ENCODE results near the gene PPM1F.

PPM1F gene

GRCh38 chr22:21938906-21939305, 13.7 kb downstream of the PPM1F start:
- DNase-seq = no peak

- DNase-seq = peak; percentile 62
Observed at GRCh38 chr22:21938071-21938822, 14.4 kb downstream of the PPM1F start.

DNA sequence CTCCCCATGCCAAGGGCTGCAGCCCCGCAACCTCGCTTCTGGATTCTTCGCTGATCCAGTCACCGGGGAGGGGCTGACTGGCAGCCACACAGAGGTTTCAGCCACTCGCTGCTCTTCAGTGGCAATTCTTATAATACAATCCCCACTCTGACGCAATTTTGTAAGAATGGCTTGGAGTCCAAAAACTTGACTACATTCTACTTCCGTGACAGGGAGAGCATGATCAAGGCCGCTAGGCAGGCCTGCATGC, 14.9 kb downstream of the PPM1F start:
- no peak for DNase-seq

DNA sequence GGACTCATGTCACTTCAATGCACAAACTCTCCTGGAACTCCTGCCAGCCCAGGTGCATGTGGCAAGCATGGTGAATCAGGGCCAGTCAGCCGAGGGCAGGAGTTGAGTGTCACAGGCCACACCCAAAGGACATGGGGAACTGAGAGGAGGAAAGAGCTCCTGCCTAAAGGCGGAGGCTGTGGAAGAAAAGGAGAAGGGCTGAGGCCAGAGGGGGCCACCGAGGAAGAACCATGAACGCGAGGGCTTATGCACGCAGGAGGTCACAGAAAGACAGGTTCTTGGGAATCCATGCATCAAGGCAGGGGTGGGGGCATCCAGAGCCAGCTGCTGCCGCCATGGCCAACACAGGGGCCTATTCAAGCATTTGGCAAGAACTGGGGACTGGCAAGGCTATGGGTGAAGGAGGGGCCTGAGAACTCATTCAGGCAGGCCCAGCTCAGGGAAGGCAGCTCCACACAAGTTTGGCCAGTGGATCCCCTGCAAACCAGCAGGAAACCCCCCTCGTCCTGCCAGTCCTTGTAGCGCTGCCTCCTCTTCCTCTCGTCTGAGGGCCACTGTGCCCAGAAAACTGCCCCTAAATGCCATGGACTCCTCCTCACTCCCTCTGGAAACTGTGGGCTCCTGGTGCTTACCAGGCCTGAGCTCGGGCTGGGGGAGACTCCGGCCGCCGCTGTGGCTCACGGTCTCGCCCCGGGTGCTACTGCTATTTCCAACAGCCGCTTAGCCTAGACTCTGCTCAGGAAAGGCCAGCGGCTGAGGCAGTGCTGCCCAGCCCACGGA, 15.4 kb downstream of the PPM1F start:
- no peak for DNase-seq

- DNase-seq = peak; percentile 63
Observed at GRCh38 chr22:21936151-21936775, 16.4 kb downstream of the PPM1F start.

DNA sequence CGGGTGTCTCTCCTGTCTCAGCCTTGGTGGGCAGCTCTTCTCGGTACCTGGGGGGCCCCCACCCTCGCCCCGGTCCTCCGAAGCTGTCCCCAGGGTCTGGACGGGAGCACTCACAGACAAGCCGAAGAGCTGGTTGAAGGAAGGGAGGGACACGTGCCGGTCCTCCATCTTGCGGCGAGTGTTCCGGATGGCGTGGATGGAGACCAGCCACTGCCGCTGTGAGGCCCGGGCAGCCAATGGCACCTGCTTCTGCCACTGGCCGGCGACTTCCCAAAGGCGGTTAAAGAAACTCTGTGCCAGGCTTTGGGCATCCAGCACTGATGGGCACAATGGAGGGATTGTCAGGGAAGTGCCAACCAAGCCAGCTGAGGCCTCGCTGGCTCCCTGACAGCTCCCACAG, 18.7 kb downstream of the PPM1F start:
- no peak for DNase-seq

- DNase-seq = no peak
Observed at GRCh38 chr22:21933413-21933812, 19.2 kb downstream of the PPM1F start.

- no peak for DNase-seq
Observed at GRCh38 chr22:21932347-21932746, 20.3 kb downstream of the PPM1F start.

DNA sequence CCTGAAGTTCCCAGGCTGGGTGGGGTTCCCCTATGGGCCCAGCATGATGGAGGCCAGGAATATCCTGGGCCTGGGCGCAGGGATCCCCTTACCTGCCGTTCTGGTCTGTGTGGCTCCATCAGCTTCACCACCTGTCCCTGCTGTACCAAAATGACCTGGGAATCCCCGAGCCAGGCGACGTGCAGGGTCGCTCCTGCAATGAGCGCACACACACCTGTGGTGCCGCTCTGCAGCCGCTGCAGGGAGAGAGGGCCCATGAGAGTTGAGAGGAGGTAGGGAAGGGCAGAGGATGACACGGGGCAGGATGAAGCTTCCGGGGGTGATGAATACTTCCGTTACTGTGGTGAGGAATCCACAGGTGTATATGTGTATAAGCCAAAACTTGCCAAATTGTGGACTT, 21.6 kb downstream of the PPM1F start:
- DNase-seq = no peak

- no peak for DNase-seq
Observed at GRCh38 chr22:21929253-21929652, 23.4 kb downstream of the PPM1F start.

DNA sequence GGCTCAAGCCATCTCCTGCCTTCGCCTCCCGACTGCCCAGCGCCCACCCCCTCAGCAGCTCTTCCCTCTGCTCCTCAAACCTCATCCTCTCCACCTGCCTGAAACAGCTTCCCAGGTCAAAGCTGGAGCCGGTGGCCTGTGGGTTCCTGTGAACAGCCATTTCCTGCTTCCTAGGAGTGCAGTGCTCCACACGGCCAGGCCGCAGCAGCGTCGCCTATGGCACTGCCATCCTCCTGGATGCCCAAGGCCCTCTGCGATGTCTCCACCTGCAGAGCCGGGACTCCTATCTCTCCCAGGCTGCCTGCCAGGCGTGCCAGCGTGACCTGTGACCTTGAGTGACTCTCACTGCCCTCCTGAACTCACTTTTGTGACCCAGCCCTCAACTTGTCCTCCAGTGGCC, 24.6 kb downstream of the PPM1F start:
- no peak for DNase-seq

DNA sequence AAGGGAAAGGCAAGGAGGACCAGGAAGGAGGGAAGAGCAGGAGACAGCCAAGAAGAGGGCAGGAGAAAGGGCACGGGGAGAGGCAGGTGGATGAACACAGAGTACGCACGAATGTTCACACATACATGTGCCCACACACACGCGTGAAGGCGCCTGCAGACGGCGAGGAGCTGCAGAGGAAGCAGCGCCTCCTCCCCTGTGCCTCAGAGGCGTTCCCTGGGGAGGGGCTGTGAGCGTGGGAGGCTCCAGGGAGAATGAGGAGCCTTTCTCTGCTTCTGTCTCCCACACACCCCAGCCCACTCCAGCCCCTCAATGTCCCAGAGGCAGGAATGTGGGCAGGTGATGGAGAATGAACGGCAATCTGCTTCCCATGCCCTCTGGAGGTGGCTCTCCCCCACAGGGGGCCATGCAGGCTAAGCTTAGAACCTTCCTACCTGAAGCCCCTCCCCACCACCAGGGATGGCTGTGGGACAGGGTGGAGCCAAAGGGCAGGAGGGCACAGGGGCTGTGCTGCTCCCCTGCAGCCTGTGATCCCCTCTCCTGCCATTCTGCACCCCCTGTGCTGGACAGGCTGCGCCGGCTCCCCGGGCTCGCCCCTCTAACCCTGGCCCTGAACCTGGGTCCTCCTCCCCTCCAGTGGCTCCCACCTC, 25.3 kb downstream of the PPM1F start:
- DNase-seq = no peak

- DNase-seq = no peak
Observed at GRCh38 chr22:21926728-21927127, 25.9 kb downstream of the PPM1F start.

DNA sequence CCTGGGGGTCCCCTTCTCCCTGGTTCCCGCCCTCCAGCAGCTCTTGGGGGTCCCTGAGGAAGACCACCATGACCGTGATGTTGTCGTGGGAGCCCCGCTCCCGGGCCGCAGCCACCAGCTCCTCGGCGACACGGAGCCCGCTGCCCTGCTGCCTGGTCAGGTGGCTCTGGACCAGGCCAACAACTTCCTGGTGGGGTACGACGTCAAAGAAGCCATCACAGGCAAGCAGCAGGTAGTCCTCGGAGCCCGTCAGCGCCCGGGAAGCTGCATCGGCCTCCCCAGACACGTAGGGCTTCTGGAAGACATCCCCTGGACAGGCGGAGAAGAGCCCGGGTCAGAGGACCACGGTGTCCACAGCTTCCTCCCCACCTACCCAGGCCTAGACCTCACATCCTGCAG, 29.5 kb downstream of the PPM1F start:
- DNase-seq = no peak

GRCh38 chr22:21922370-21923162, 30.1 kb downstream of the PPM1F start:
- DNase-seq = no peak

- no peak for DNase-seq
Observed at GRCh38 chr22:21921729-21922128, 30.9 kb downstream of the PPM1F start.

- no peak for DNase-seq
Observed at GRCh38 chr22:21921184-21921721, 31.4 kb downstream of the PPM1F start.

DNA sequence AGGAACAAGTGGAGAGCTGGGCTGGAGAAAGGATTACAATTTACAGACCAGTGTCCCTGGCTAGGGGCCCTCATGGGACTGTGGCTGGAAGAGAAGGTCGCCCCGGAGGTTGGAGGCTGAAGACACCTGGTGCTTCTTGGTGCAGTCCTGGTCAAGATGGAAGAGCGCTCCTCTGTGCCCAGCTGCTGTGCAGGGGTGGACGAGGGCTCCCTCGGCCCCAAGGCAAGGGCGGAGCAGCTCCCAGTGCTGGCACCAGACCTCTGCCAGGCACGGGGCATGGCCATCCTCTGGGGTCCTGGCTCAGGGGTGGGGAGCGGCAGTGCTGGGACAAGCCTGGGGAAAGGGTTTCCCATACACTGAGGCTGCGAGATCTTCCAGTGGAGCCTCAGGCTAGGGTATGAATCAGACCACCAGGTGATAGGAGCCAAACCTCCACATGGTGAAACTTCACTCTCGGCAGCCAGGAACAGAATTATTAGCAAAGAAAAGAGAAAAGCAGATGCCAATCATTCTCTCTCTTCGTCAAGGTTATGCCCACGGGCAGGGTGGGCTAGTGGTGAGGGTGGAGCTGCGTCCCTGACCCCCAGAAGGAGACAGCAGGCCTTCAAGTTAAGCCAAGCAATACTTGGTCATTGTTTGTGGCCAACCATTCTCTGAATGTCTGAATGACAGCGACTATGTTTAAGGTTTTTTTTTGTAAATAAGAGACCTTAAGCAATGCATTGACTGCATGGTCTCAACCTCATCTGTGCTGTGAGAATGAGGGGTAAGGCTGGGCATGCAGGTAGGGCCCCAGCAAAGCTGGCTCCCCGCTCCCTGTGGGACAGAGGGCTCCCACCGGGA, 32.1 kb downstream of the PPM1F start:
- no peak for DNase-seq

DNA sequence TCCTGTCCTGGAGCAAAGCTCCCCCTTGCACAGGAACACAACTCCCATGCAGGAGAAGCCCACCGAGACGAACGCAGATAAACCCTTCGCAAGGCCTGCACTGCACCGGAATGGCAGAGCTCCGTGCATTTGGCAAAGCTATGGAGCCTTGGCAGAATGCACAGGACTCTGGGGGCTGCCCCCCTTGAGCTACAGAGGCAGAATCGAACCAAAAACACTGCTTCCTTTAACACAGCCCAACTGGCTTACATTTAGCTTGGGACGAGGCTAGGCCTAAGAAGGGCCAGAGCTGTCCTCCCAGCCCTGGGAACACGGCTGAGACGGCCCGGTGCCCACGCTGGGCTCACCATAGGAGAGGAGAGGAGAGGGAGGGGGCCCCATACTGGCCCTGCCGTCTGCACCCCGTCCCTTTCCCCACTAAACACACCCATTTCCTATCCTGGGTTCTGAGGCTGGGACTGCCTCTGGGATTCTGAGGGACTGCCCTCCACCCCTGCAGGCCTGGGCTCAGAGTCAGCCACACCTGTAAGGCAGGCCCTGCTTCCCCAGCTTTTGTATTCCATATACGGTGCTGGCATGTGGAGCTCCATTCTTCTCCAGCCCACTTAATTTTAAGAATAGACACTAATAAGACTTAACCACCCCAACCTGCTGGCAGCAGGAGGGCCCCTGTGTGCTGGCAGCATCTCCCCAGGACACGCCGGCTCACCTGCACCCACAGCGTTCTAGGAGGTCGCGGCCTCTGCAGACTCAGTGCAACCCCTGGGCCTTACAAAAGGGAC, 32.9 kb downstream of the PPM1F start:
- no peak for DNase-seq

DNA sequence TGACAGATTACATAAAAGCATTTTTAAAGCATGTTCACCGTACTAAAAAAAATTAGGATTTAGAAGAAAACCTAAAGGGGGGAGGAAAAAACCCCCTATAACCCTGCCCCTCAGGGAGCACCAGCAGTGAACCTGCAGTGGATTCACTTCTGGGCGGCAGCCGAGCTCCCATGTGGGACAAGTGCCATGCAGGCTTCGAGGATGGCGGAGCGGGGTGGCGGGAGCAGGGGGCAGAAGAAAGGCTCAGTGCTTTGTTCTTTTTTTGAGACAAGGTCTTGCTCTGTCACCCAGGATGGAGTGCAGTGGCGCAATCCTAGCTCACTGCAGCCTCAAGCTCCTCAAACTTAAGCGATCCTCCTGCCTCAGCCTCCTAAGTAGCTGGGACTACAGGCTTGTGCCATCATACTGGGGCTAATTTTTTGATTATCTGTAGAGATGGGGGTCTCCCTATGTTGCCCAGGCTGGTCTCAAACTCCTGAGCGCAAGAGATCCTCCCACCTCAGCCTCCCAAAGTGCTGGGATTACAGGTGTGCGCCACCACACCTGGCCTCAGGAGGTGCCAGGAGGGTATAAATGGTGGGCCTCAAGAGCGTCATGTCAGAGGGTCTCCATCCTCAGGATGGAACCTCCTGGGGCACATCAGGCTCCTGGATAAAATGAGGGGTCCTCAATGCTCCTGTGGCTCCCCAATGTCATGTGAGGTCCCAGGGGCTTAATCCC, 34.0 kb downstream of the PPM1F start:
- no peak for DNase-seq

All from SIG-M5 (cell line).